Hepatocyte (in vitro differentiated cells): ENCODE measurements around the gene SYNDIG1. TPM values are rescaled to one million over a fixed set of nuclear protein-coding genes. Genes with fewer than 3 reads are reported as not detected.

ENCODE experiments used
- DNase-seq: peaks from one replicate; pipeline ENCODE4 v3.0.0-alpha.2; 2016; ENCODE audit warnings: low spot score
- H2AFZ ChIP-seq: fragments of 200-600 bp; sonication (generic); 2 replicates; pipeline ENCODE4 v1.6.0; 2016; ENCODE audit warnings: antibody characterized with exemption, mild to moderate bottlenecking
- H3K27ac ChIP-seq: fragments of 200-600 bp; sonication (generic); 2 replicates; pipeline ENCODE4 v1.5.1; 2016; ENCODE audit warnings: mild to moderate bottlenecking
- H3K27me3 ChIP-seq: fragments of 200-600 bp; sonication (generic); 2 replicates; pipeline ENCODE4 v1.6.1; 2016
- H3K36me3 ChIP-seq: fragments of 200-600 bp; sonication (generic); replicated peaks from 2 replicates; pipeline ENCODE4 v1.5.1; 2016; ENCODE audit warnings: low read depth; ENCODE audit not compliant: insufficient read depth
- H3K4me1 ChIP-seq: fragments of 200-600 bp; sonication (generic); 2 replicates; pipeline ENCODE4 v1.5.1; 2016; ENCODE audit warnings: mild to moderate bottlenecking, moderate library complexity; ENCODE audit not compliant: insufficient read depth
- H3K4me2 ChIP-seq: fragments of 200-600 bp; sonication (generic); 2 replicates; pipeline ENCODE4 v1.6.0; 2016
- H3K4me3 ChIP-seq: fragments of 200-600 bp; sonication (generic); 2 replicates; pipeline ENCODE4 v1.5.1; 2016; ENCODE audit warnings: mild to moderate bottlenecking
- H3K79me2 ChIP-seq: fragments of 200-600 bp; sonication (generic); 2 replicates; pipeline ENCODE4 v1.6.0; 2017; ENCODE audit warnings: mild to moderate bottlenecking
- H3K9me2 ChIP-seq: fragments of 200-600 bp; sonication (generic); replicated peaks from 2 replicates; pipeline ENCODE4 v1.6.0; 2017; ENCODE audit warnings: mild to moderate bottlenecking; ENCODE audit not compliant: insufficient read depth
- H3K9me3 ChIP-seq: fragments of 200-600 bp; sonication (generic); 2 replicates; pipeline ENCODE4 v1.5.1; 2016; ENCODE audit warnings: low read depth, mild to moderate bottlenecking
- H4K20me1 ChIP-seq: fragments of 200-600 bp; sonication (generic); 2 replicates; pipeline ENCODE4 v1.6.0; 2016; ENCODE audit warnings: mild to moderate bottlenecking; ENCODE audit not compliant: insufficient read depth, poor library complexity, severe bottlenecking
- CTCF ChIP-seq: fragments of 200-600 bp; sonication (generic); IDR thresholded peaks from 2 replicates; pipeline ENCODE4 v1.5.1; 2016; ENCODE audit warnings: antibody characterized with exemption, mild to moderate bottlenecking; ENCODE audit not compliant: poor library complexity
- EZH2 ChIP-seq: fragments of 200-600 bp; sonication (generic); IDR thresholded peaks from 2 replicates; pipeline ENCODE4 v1.6.1; 2016; ENCODE audit warnings: antibody characterized with exemption, mild to moderate bottlenecking, borderline replicate concordance
- EZH2phosphoT487 ChIP-seq: fragments of 200-600 bp; sonication (generic); IDR thresholded peaks from one replicate; pipeline ENCODE4 v1.6.1; 2018; ENCODE audit warnings: antibody characterized with exemption, mild to moderate bottlenecking, low read depth, moderate library complexity; ENCODE audit not compliant: unreplicated experiment, severe bottlenecking
- WGBS: methylation state at CpG from one replicate; pipeline ENCODE4 v1.1.6; 2016; ENCODE audit warnings: low lambda C conversion rate; ENCODE audit errors: missing lambda C conversion rate; 5-methylcytosine and 5-hydroxymethylcytosine counted together
- polyA plus RNA-seq: library from polyadenylated mRNA; unstranded; fragments of >200 nt; fragmentation: Nextera tagmentation; extraction: Ambion mirVana; gene quantifications from 2 replicates; pipeline ENCODE4 v1.2.1, GENCODE V29; 2016
- total RNA-seq: library from RNA; depleted of rRNA; stranded (reverse); fragments of >200 nt; gene quantifications from 2 replicates; pipeline ENCODE4 v1.2.3, GENCODE V29; 2014

SYNDIG1 gene
- total and polyA plus RNA-seq, 2 experiments from 2014 or later: 1.5 to 2.3 TPM

GRCh38 chr20:24455081-24455480, 14.3 kb upstream of the SYNDIG1 start:
- no peaks in the 10 kb centered on the region for H3K79me2 ChIP-seq

GRCh38 chr20:24456398-24456781, 13.0 kb upstream of the SYNDIG1 start:
- H3K4me1 ChIP-seq: no peaks in the 10 kb centered on the region
- H3K36me3 ChIP-seq: no peaks in the 10 kb centered on the region
- no peak overlapping the region for H3K27ac ChIP-seq
- no peaks in the 10 kb centered on the region for H3K79me2 ChIP-seq
- H3K9me3 ChIP-seq: no peaks in the 10 kb centered on the region
- no peaks in the 10 kb centered on the region for H4K20me1 ChIP-seq
- no peaks in the 10 kb centered on the region for H3K9me2 ChIP-seq
- H3K4me2 ChIP-seq: no peak overlapping the region
- no peak overlapping the region for H2AFZ ChIP-seq
- TF ChIP-seq CTCF (no peak), EZH2 (no peak)
- 55% methylated on average over 3 of the region's 3 CpGs for WGBS
- H3K4me3 ChIP-seq: no peak overlapping the region
- no peak for DNase-seq
- H3K27me3 ChIP-seq: no peaks in the 10 kb centered on the region

More at GRCh38 chr20:24455081-24455480, 14.3 kb upstream of the SYNDIG1 start:
- H3K27ac ChIP-seq: no peak overlapping the region
- WGBS: 40% methylated on average over 6 of the region's 6 CpGs
- no peak for TF ChIP-seq CTCF
- TF ChIP-seq EZH2phosphoT487: no peak
- no peak for TF ChIP-seq EZH2
- DNase-seq: no peak
- no peaks in the 10 kb centered on the region for H3K4me1 ChIP-seq
- H3K9me3 ChIP-seq: no peaks in the 10 kb centered on the region
- H3K4me2 ChIP-seq: no peak overlapping the region
- no peak overlapping the region for H3K4me3 ChIP-seq
- H3K36me3 ChIP-seq: no peaks in the 10 kb centered on the region
- H3K27me3 ChIP-seq: no peaks in the 10 kb centered on the region
- H4K20me1 ChIP-seq: no peaks in the 10 kb centered on the region
- H3K9me2 ChIP-seq: no peaks in the 10 kb centered on the region
- no peak overlapping the region for H2AFZ ChIP-seq

DNA sequence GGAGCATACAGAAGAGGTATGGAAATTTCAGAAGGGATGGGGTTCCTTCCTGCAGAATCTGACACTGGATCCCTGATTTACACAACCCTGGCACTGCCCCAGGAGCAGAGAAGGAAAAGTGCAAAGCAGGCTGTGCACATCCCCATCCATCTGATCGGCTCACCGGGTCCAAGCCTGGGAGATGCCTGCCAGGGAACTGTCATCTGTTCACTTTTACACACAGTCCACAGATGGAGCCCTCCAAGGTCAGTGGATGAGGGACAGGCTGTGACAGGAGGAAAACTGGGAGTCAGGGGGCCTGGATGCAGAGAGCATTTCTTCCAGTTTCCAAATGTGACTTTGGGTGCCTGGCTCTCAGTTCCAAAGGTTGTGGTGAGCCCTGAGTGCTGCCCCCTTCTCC, 11.0 kb upstream of the SYNDIG1 start:
- H4K20me1 ChIP-seq: no peaks in the 10 kb centered on the region
- H3K79me2 ChIP-seq: no peaks in the 10 kb centered on the region
- H3K36me3 ChIP-seq: no peaks in the 10 kb centered on the region
- no peaks in the 10 kb centered on the region for H3K9me2 ChIP-seq
- no peaks in the 10 kb centered on the region for H3K27me3 ChIP-seq
- no peak overlapping the region for H3K27ac ChIP-seq
- no peak overlapping the region for H3K4me3 ChIP-seq
- no peak for TF ChIP-seq EZH2
- TF ChIP-seq CTCF: no peak
- TF ChIP-seq EZH2phosphoT487: no peak
- no peaks in the 10 kb centered on the region for H3K4me1 ChIP-seq
- 79% methylated on average over 2 of the region's 2 CpGs for WGBS
- DNase-seq: no peak
- H3K9me3 ChIP-seq: no peaks in the 10 kb centered on the region
- H3K4me2 ChIP-seq: no peak overlapping the region
- no peak overlapping the region for H2AFZ ChIP-seq

GRCh38 chr20:24459733-24460132, 9.7 kb upstream of the SYNDIG1 start:
- TF ChIP-seq CTCF (no peak), EZH2phosphoT487 (no peak), EZH2 (no peak)
- 76% methylated on average over 2 of the region's 2 CpGs for WGBS
- no peak for DNase-seq

More at GRCh38 chr20:24459733-24460132, 9.7 kb upstream of the SYNDIG1 start:
- Histone ChIP-seq H3K9me3 (no peaks in the 10 kb centered on the region), H4K20me1 (no peaks in the 10 kb centered on the region), H3K4me2 (no peak overlapping the region), H3K27ac (no peak overlapping the region), H3K27me3 (peaks cover 4% of the 10 kb centered on the region), H3K4me3 (no peak overlapping the region), H3K9me2 (no peaks in the 10 kb centered on the region), H3K36me3 (no peaks in the 10 kb centered on the region), H3K4me1 (no peaks in the 10 kb centered on the region), H2AFZ (no peak overlapping the region), H3K79me2 (no peaks in the 10 kb centered on the region)
